Limb (tissue), 2 donors: Measurements from ENCODE around the gene SLC7A1.

ENCODE experiments used
- DNase-seq, 2 donors: peaks; one replicate each; pipeline ENCODE4 v3.0.0-alpha.2; 2016; ENCODE audit errors: extremely low spot score in 2 of 2

Gene SLC7A1

GRCh38 chr13:29583073-29583785 is 12.3 kb downstream of the SLC7A1 start:
- no peak for DNase-seq

- DNase-seq, result no peak
Observed at GRCh38 chr13:29582171-29582570, 13.3 kb downstream of the SLC7A1 start.

GRCh38 chr13:29581666-29582065 is 13.8 kb downstream of the SLC7A1 start:
- no peak for DNase-seq

- no peak for DNase-seq
Observed at GRCh38 chr13:29579094-29579493, 16.4 kb downstream of the SLC7A1 start.

GRCh38 chr13:29578300-29579085 is 17.0 kb downstream of the SLC7A1 start:
- no peak for DNase-seq

- DNase-seq, result no peak
Observed at GRCh38 chr13:29577136-29578051, 18.1 kb downstream of the SLC7A1 start.

- no peak for DNase-seq
Observed at GRCh38 chr13:29576581-29576980, 18.9 kb downstream of the SLC7A1 start.

- DNase-seq, result no peak
Observed at GRCh38 chr13:29575098-29575497, 20.4 kb downstream of the SLC7A1 start.

- DNase-seq, result peak in 1 of 2 donors; percentile 66
Observed at GRCh38 chr13:29573190-29573589, 22.3 kb downstream of the SLC7A1 start.

- DNase-seq, result no peak
Observed at GRCh38 chr13:29572575-29572974, 22.9 kb downstream of the SLC7A1 start.

GRCh38 chr13:29571876-29572570 is 23.5 kb downstream of the SLC7A1 start:
- no peak for DNase-seq

- DNase-seq, result no peak
Observed at GRCh38 chr13:29570051-29570654, 25.3 kb downstream of the SLC7A1 start.

- no peak for DNase-seq
Observed at GRCh38 chr13:29569253-29570050, 26.0 kb downstream of the SLC7A1 start.

- DNase-seq, result no peak
Observed at GRCh38 chr13:29568731-29569130, 26.8 kb downstream of the SLC7A1 start.

- DNase-seq, result no peak
Observed at GRCh38 chr13:29567411-29567810, 28.1 kb downstream of the SLC7A1 start.

- DNase-seq, result no peak
Observed at GRCh38 chr13:29566206-29566605, 29.3 kb downstream of the SLC7A1 start.

- DNase-seq, result no peak
Observed at GRCh38 chr13:29564818-29565217, 30.7 kb downstream of the SLC7A1 start.

GRCh38 chr13:29564373-29564772 is 31.1 kb downstream of the SLC7A1 start:
- DNase-seq, result no peak

- DNase-seq, result no peak
Observed at GRCh38 chr13:29563941-29564340, 31.5 kb downstream of the SLC7A1 start.
